H1 (cell line): Measurements from ENCODE around the gene MYH7. TPM values are rescaled to one million over a fixed set of nuclear protein-coding genes. Genes with fewer than 3 reads are reported as not detected.

ENCODE experiments used
- ASH2L ChIP-seq: fragments of 200-600, 300-600 bp; sonication (generic); IDR thresholded peaks from one replicate; pipeline ENCODE4 v1.7.1; 2017; ENCODE audit warnings: low read length
- CBX5 ChIP-seq: fragments of 300-800, 300-1000 bp; sonication (generic); IDR thresholded peaks from 2 replicates; pipeline ENCODE4 v1.7.1; 2016; ENCODE audit warnings: antibody characterized with exemption, low read length, low read depth
- EP300 ChIP-seq, 2 experiments: IDR thresholded peaks; 1 replicate in 1 of 2; 2 replicates in 1 of 2; pipeline ENCODE4 v1.6.1; 2011 to 2012; ENCODE audit warnings: low read depth in 2 of 2, low read length in 2 of 2, mild to moderate bottlenecking in 2 of 2, borderline replicate concordance in 1 of 2, inconsistent platforms in 1 of 2, moderate library complexity in 1 of 2
- MAFK ChIP-seq: IDR thresholded peaks from 2 replicates; pipeline ENCODE4 v1.6.1; 2012; ENCODE audit warnings: low read depth, mild to moderate bottlenecking, improper control_type of control experiment, low read length
- SP1 ChIP-seq: IDR thresholded peaks from 2 replicates; pipeline ENCODE4 v1.6.1; 2011; ENCODE audit warnings: low read depth, low read length
- polyA plus RNA-seq, 7 experiments: library from polyadenylated mRNA; depleted of rRNA in 3 of 7; stranded (reverse) in 5 of 7; unstranded in 2 of 7; fragments of >200 nt in 5 of 7; fragments of 200-250 nt in 2 of 7; gene quantifications; 1 replicate in 5 of 7; 2 replicates in 1 of 7; 4 replicates in 1 of 7; pipeline versions ENCODE4 v1.2.1 to v1.2.3, GENCODE V29; 2011 to 2013; ENCODE audit warnings: missing spikeins in 2 of 7, mixed read lengths in 2 of 7
- total RNA-seq: library from RNA; stranded (reverse); fragmentation: NEBNext Ultra II Directional; extraction: Animal tissue kit (Norgen Biotek cat#: 25700); gene quantifications from 2 replicates; pipeline ENCODE4 v1.2.1, GENCODE V29; 2021

MYH7 gene
- total and polyA plus RNA-seq, 2 of the 8 experiments (the other 6 are each of a cell fraction or from before 2014, with no cell fraction given) = not detected

DNA sequence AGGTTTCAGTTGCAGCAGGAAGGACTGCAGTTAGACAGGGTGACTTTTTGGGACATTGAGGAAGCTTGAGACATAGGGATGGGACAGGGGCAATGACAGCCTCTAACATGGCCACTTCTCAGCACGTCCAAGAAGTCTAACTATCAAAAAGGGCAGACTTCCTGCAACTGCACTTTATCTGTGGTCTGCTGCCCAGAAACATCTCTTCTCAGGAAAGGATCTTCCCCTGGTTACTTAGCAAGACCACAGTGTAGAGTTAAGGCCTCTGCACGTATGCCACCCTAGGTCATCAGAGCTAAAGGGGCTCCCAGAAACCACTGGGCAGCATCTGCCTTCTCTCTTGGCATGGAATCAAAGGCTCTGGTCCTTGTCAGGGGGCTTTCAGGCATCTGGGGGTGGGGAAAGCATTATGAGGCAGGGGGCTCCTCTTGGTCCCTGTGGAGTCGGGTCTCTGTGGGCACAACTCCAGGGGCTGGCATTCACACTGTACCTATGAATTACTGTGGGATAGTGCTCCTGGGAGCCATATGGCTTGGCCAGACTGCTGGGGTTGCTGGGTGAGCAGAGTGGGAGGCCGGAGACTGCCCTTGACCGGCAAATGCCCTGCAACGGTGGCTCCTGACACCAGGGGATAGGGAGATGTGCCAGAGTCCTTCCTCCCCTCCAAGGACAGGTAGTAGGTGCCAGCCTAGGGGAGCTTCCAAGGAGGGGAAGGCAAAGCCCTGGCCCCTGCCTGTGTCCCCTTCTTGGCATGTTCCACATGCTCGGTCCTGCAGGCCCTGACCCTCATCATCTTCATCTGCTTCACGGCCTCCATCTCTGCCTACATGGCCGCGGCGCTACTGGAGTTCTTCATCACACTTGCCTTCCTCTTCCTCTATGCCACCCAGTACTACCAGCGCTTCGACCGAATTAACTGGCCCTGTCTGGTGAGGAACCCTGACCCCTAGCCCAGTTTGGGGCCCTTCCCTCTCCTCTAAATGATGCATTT is 57.6 kb downstream of the MYH7 start (continued):
- TF ChIP-seq EP300 (IDR thresholded peaks at IDR 0.05; ENCODE audit: borderline replicate concordance in 1 of 2, low read depth in 2 of 2, low read length in 2 of 2) (no peak), SP1 (no peak), CBX5 (no peak), ASH2L (no peak), MAFK (no peak)
